CD4-positive, alpha-beta memory T cell (primary cell): ENCODE results near the gene GSTA2. TPM values are rescaled to one million over a fixed set of nuclear protein-coding genes. Genes with fewer than 3 reads are reported as not detected.
"Not testable (repeated sequence)": the region's sequence is repeated elsewhere in the genome, so short reads cannot be mapped to it uniquely, and the experiment has no call there.

Experiments used
- CTCF ChIA-PET: fragments of 350-600 bp; sonication (Branson Sonifier 250); formaldehyde crosslinking; loops from one replicate; lab custom pipeline; 2021; ENCODE audit warnings: inconsistent platforms; ENCODE audit not compliant: partially characterized antibody; lab: Charles Lee
- POLR2A ChIA-PET: fragments of 350-600 bp; sonication (Branson Sonifier 250); formaldehyde crosslinking; loops from one replicate; lab custom pipeline; 2021; ENCODE audit not compliant: partially characterized antibody; lab: Charles Lee
- DNase-seq, 5 donors: peaks; one replicate each; pipeline versions ENCODE4 v3.0.0 to v3.0.0-alpha.2; 2020 to 2022; ENCODE audit warnings: mixed read lengths in 1 of 5
- H3K27ac ChIP-seq: one replicate; pipeline ENCODE4 v1.7.0; 2013; ENCODE audit warnings: low read depth, low read length
- H3K27me3 ChIP-seq: 2 replicates; pipeline ENCODE4 v1.7.0; 2013; ENCODE audit warnings: mild to moderate bottlenecking, low read length, moderate library complexity; ENCODE audit not compliant: insufficient read depth
- H3K36me3 ChIP-seq: 2 replicates; pipeline ENCODE4 v1.7.0; 2013; ENCODE audit warnings: mild to moderate bottlenecking, low read length, moderate library complexity; ENCODE audit not compliant: insufficient read depth
- H3K4me1 ChIP-seq: 2 replicates; pipeline ENCODE4 v1.7.0; 2013; ENCODE audit warnings: mild to moderate bottlenecking, low read length, moderate library complexity; ENCODE audit not compliant: insufficient read depth
- H3K4me3 ChIP-seq, 2 donors: one replicate each; pipeline ENCODE4 v1.7.0; 2013; ENCODE audit warnings: low read length in 2 of 2, mild to moderate bottlenecking in 1 of 2
- H3K9me3 ChIP-seq, 2 donors: one replicate each; pipeline ENCODE4 v1.7.0; 2013; ENCODE audit warnings: low read length in 2 of 2, control low read depth in 1 of 2; ENCODE audit not compliant: control insufficient read depth in 1 of 2
- H3K27ac Mint-ChIP-seq, 7 donors: one replicate each; pipeline ENCODE4 v1.8.0; 2020 to 2021; ENCODE audit warnings: mixed read lengths in 7 of 7, mild to moderate bottlenecking in 6 of 7, inconsistent platforms in 3 of 7, moderate library complexity in 3 of 7
- H3K27me3 Mint-ChIP-seq, 2 donors: one replicate each; pipeline ENCODE4 v1.8.0; 2020 to 2021; ENCODE audit warnings: mixed read lengths in 2 of 2
- H3K36me3 Mint-ChIP-seq, 2 donors: one replicate each; pipeline ENCODE4 v1.8.0; 2020 to 2021; ENCODE audit warnings: mixed read lengths in 2 of 2, inconsistent platforms in 1 of 2, mild to moderate bottlenecking in 1 of 2
- H3K4me1 Mint-ChIP-seq, 4 donors: one replicate each; pipeline ENCODE4 v1.8.0; 2020 to 2021; ENCODE audit warnings: mixed read lengths in 4 of 4, mild to moderate bottlenecking in 1 of 4
- H3K4me3 Mint-ChIP-seq, 8 donors: one replicate each; pipeline ENCODE4 v1.8.0; 2020 to 2021; ENCODE audit warnings: mixed read lengths in 8 of 8, mild to moderate bottlenecking in 7 of 8, moderate library complexity in 6 of 8, inconsistent platforms in 3 of 8
- H3K9me3 Mint-ChIP-seq, 8 donors: one replicate each; pipeline ENCODE4 v1.8.0; 2020 to 2021; ENCODE audit warnings: mixed read lengths in 8 of 8, mild to moderate bottlenecking in 5 of 8, inconsistent platforms in 3 of 8, moderate library complexity in 1 of 8
- intact Hi-C: fragments of 100-400 bp; cut with micrococcal nuclease; formaldehyde crosslinking; loops from one replicate; pipeline ENCODE4 v1.15.1; 2023
- polyA plus RNA-seq, 2 donors: library from polyadenylated mRNA; unstranded; fragments of 300-500 nt; fragmentation: Illumina TruSeq; gene quantifications; one replicate each; pipeline ENCODE4 v1.2.3, GENCODE V29; 2021
- total RNA-seq, 2 experiments: library from RNA; stranded (reverse); gene quantifications; one replicate each; pipeline ENCODE4 v1.2.3, GENCODE V29; 2021

GSTA2 gene
- total and polyA plus RNA-seq, 4 experiments from 2014 or later = not detected

DNA sequence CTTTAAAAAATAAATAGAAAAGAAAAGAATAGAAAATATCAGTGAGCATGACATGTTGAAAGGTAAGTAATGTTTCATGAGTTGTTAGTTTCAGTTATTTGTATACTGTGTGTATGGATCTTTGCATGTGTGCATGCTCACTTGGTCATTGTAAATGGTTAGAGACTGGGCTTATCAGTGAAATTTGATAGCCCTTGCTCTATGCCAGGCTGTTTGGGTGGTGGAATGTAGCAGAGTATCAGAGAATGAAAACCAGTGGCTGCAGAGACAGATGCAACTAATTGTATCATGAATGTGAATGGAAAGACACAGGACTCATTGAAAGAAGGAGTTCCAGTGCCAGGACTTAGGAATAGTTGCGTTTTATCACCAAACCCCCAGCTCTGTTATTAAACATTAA, 4.2 kb downstream of the GSTA2 start:
- Mint-ChIP-seq H3K27ac (no peak overlapping the region), H3K4me1 (no peaks in the 10 kb centered on the region), H3K9me3 (no peaks in the 10 kb centered on the region), H3K36me3 (no peaks in the 10 kb centered on the region), H3K4me3 (no peak overlapping the region), H3K27me3 (peaks cover 5 to 28% of the 10 kb centered on the region in 2 donors)
- no peak for DNase-seq
- intact Hi-C loops = no loop called here
- H3K4me1 ChIP-seq = no peaks in the 10 kb centered on the region
- H3K4me3 ChIP-seq = no peak overlapping the region
- no peak overlapping the region for H3K27ac ChIP-seq
- H3K27me3 ChIP-seq = no peaks in the 10 kb centered on the region
- CTCF ChIA-PET = no interaction called here
- POLR2A ChIA-PET = no interaction called here
- H3K36me3 ChIP-seq = no peaks in the 10 kb centered on the region
- no peaks in the 10 kb centered on the region for H3K9me3 ChIP-seq

- H3K27ac ChIP-seq, POLR2A ChIA-PET, H3K36me3 ChIP-seq, H3K9me3 ChIP-seq, H3K4me3 ChIP-seq, H3K27ac Mint-ChIP-seq, H3K36me3 Mint-ChIP-seq, H3K27me3 ChIP-seq, intact Hi-C loops, H3K4me1 Mint-ChIP-seq, H3K4me3 Mint-ChIP-seq, DNase-seq, H3K4me1 ChIP-seq, H3K9me3 Mint-ChIP-seq, CTCF ChIA-PET: not testable (repeated sequence)
- peaks cover 5 to 27% of the 10 kb centered on the region in 2 donors for H3K27me3 Mint-ChIP-seq
Observed at GRCh38 chr6:52757651-52758338, 5.5 kb downstream of the GSTA2 start.

DNA sequence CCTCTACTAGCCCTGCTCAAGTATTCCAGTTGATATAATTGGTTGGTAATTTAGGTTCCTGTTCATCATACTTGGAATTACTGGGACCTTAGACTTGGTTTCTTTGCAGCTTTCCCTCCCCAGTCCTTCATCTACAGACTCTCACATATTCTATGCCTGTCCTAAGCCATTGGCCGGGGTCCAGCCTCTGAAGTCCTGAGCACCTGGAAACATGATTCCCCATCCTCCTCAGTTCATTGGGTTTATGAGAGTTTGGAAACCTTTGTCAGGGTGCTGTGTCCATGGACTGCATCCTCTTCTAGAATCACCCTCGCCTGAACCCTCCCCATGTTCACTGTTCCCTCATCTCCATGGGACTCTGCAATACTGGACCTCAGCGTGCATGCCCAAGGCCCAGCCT, 8.8 kb downstream of the GSTA2 start:
- ChIA-PET CTCF (interaction anchor here (0.7 kb wide), 1 partner anchor 37 kb away, joined by 3 read pairs; no protein-coding TSS in a partner anchor), POLR2A (no interaction called here)
- H3K27me3 Mint-ChIP-seq = peaks cover 5 to 31% of the 10 kb centered on the region in 2 donors
- Histone ChIP-seq H3K27ac (no peak overlapping the region), H3K36me3 (no peaks in the 10 kb centered on the region), H3K4me1 (no peaks in the 10 kb centered on the region), H3K4me3 (no peak overlapping the region), H3K27me3 (no peaks in the 10 kb centered on the region), H3K9me3 (no peaks in the 10 kb centered on the region)
- no peak for DNase-seq
- no peaks in the 10 kb centered on the region for H3K36me3 Mint-ChIP-seq
- no peak overlapping the region for H3K4me3 Mint-ChIP-seq
- intact Hi-C loops = no loop called here
- peaks cover 0 to 5% (median 1%) of the 10 kb centered on the region in 8 donors for H3K9me3 Mint-ChIP-seq
- H3K4me1 Mint-ChIP-seq = no peaks in the 10 kb centered on the region
- H3K27ac Mint-ChIP-seq = no peak overlapping the region

DNA sequence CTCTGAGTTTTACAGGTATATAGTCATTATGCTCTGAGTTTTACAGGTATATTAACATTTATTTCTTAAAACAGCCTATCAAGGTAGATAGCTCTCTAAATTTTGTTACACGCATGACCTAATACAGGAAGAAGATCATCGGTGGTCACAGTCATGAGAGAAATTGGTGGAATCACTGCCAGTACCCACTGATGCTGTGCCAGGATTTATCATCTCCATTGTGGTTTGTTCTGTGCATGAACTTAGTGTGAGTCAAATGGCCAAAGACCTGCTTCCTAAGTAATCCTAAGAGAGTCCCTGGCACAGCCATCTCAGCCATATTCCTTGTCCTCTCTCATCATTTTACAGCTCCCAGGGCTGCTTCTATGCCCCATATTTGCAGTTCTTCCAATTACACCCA, 10.1 kb downstream of the GSTA2 start:
- DNase-seq, H3K27me3 ChIP-seq, H3K4me3 ChIP-seq, H3K4me1 Mint-ChIP-seq, CTCF ChIA-PET, POLR2A ChIA-PET, H3K36me3 Mint-ChIP-seq, H3K4me3 Mint-ChIP-seq, H3K9me3 Mint-ChIP-seq, intact Hi-C loops, H3K36me3 ChIP-seq, H3K27ac ChIP-seq, H3K27ac Mint-ChIP-seq, H3K9me3 ChIP-seq, H3K4me1 ChIP-seq: not testable (repeated sequence)
- peaks cover 5 to 25% of the 10 kb centered on the region in 2 donors for H3K27me3 Mint-ChIP-seq

- intact Hi-C loops = no loop called here
- Histone ChIP-seq H3K27me3 (no peaks in the 10 kb centered on the region), H3K9me3 (no peaks in the 10 kb centered on the region), H3K4me1 (no peaks in the 10 kb centered on the region), H3K4me3 (no peak overlapping the region), H3K36me3 (no peaks in the 10 kb centered on the region), H3K27ac (no peak overlapping the region)
- Mint-ChIP-seq H3K27me3 (peaks cover 2 to 25% of the 10 kb centered on the region in 2 donors), H3K27ac (no peak overlapping the region), H3K36me3 (no peaks in the 10 kb centered on the region), H3K4me1 (no peaks in the 10 kb centered on the region), H3K4me3 (no peak overlapping the region), H3K9me3 (peaks cover 0 to 5% (median 1%) of the 10 kb centered on the region in 8 donors)
- DNase-seq = no peak
- POLR2A ChIA-PET = no interaction called here
- CTCF ChIA-PET = no interaction called here
Observed at GRCh38 chr6:52752310-52752709, 11.0 kb downstream of the GSTA2 start.

DNA sequence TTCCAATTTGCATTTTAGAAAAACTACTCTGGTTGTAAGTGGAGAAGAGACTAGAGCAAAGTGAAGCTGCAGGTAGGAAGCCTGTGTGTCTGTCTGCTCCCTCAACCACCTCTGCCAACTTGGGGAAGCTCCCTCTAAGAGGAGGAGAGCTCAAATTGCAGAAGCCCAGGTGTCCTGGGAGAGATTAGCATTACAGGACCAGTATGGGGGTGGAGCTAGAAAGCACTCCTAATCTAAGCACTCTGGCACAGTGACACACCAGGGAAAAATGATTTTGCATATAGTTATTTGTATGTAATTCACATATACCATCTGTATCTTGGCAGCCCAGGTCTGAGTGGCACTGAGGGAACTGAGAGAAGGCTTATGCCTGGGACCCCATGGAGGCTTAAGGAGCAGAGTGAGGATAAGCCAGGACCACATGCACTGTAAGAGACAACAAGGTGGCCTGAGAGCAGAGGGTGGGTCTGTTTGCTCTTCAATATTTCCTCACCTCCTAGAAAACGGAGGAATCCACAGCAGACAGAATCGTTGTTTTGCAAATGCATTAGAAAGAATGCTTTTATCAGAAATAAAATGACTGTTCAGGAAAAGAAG, 13.6 kb downstream of the GSTA2 start:
- DNase-seq = no peak
- no peak overlapping the region for H3K4me3 Mint-ChIP-seq
- peaks cover 0 to 5% (median 1%) of the 10 kb centered on the region in 8 donors for H3K9me3 Mint-ChIP-seq
- Histone ChIP-seq H3K36me3 (no peaks in the 10 kb centered on the region), H3K4me3 (no peak overlapping the region), H3K27ac (no peak overlapping the region), H3K27me3 (no peaks in the 10 kb centered on the region), H3K4me1 (no peaks in the 10 kb centered on the region), H3K9me3 (no peaks in the 10 kb centered on the region)
- peaks cover 1 to 18% of the 10 kb centered on the region in 2 donors for H3K27me3 Mint-ChIP-seq
- H3K36me3 Mint-ChIP-seq = no peaks in the 10 kb centered on the region
- CTCF ChIA-PET = interaction anchor here (0.5 kb wide), 1 partner anchor 19 kb away, joined by 3 read pairs; no protein-coding TSS in a partner anchor
- no peak overlapping the region for H3K27ac Mint-ChIP-seq
- H3K4me1 Mint-ChIP-seq = no peaks in the 10 kb centered on the region
- intact Hi-C loops = no loop called here
- POLR2A ChIA-PET = no interaction called here

- H3K27ac ChIP-seq, H3K4me3 ChIP-seq, H3K36me3 Mint-ChIP-seq, H3K27me3 ChIP-seq, H3K4me1 Mint-ChIP-seq, H3K36me3 ChIP-seq, H3K9me3 ChIP-seq, H3K4me1 ChIP-seq, H3K9me3 Mint-ChIP-seq, H3K27ac Mint-ChIP-seq, H3K4me3 Mint-ChIP-seq, POLR2A ChIA-PET, DNase-seq, CTCF ChIA-PET, intact Hi-C loops: not testable (repeated sequence)
- peaks cover 4 to 25% of the 10 kb centered on the region in 2 donors for H3K27me3 Mint-ChIP-seq
Observed at GRCh38 chr6:52747301-52747700, 16.0 kb downstream of the GSTA2 start.
